ENCODE data around the gene AGBL5. TPM values are rescaled to one million over a fixed set of nuclear protein-coding genes. Genes with fewer than 3 reads are reported as not detected.

The AGBL5 gene
- total RNA-seq, 4 donors from 2014 or later = 4.9 to 6.2 (median 5.7) TPM

GRCh38 chr2:27089111-27089954 is 37.9 kb downstream of the AGBL5 start:
- ATAC-seq (no peak), DNase-seq (no peak)
- intact Hi-C loops (cut with DNase I; ENCODE audit: low total_unique reads) (loop anchor here (5.0 to 10.0 kb wide), 2 partner anchors 57 to 285 kb away; partner anchors contain the start of genes EIF2B4, SNX17 and TMEM214), in situ Hi-C loops (cut with MboI; ENCODE audit: low sequenced_read_pairs in 4 of 4) (loop anchor here (5.0 to 10.0 kb wide), 3 partner anchors 55 to 125 kb away; partner anchors contain the start of genes TMEM214 (in 3 of the 4) and MAPRE3 (in 1 of the 4))
- no peak overlapping the region for H3K27ac ChIP-seq
- no peak for TF ChIP-seq POLR2A (IDR thresholded peaks at IDR 0.05)
- TF ChIP-seq CTCF (IDR thresholded peaks at IDR 0.05 in 4 of 5, conservative IDR thresholded peaks at IDR 0.05 in 1 of 5) = no peak
- H3K27me3 ChIP-seq = no peaks in the 10 kb centered on the region
- peaks cover 13 to 17% of the 10 kb centered on the region in 2 donors for H3K4me1 ChIP-seq
- no peaks in the 10 kb centered on the region for H3K36me3 ChIP-seq
- no peaks in the 10 kb centered on the region for H3K9me3 ChIP-seq
- no peak overlapping the region for H3K4me3 ChIP-seq

GRCh38 chr2:27091746-27092695 is 40.6 kb downstream of the AGBL5 start:
- H3K27ac ChIP-seq = no peak overlapping the region
- TF ChIP-seq POLR2A (IDR thresholded peaks at IDR 0.05) (no peak), CTCF (IDR thresholded peaks at IDR 0.05 in 4 of 5, conservative IDR thresholded peaks at IDR 0.05 in 1 of 5) (no peak)
- peaks cover 12 to 13% of the 10 kb centered on the region in 2 donors for H3K4me1 ChIP-seq
- intact Hi-C loops (cut with DNase I; ENCODE audit: low total_unique reads) (no loop called here), in situ Hi-C loops (cut with MboI; ENCODE audit: low sequenced_read_pairs in 4 of 4) (loop anchor here in 2 of 4 donors (10.0 kb wide), 1 partner anchor 193 kb away; the partner anchor contains the start of gene TRIM54 (in 2 of the 2))
- no peaks in the 10 kb centered on the region for H3K27me3 ChIP-seq
- no peak overlapping the region for H3K4me3 ChIP-seq
- ATAC-seq = no peak
- no peak for DNase-seq
- no peaks in the 10 kb centered on the region for H3K36me3 ChIP-seq
- H3K9me3 ChIP-seq = no peaks in the 10 kb centered on the region

- Histone ChIP-seq H3K4me1 (peaks cover 5 to 8% of the 10 kb centered on the region in 2 donors), H3K4me3 (no peak overlapping the region), H3K9me3 (no peaks in the 10 kb centered on the region), H3K27me3 (no peaks in the 10 kb centered on the region), H3K36me3 (no peaks in the 10 kb centered on the region), H3K27ac (no peak overlapping the region)
- ATAC-seq (no peak), DNase-seq (no peak)
- in situ Hi-C loops (cut with MboI; ENCODE audit: low sequenced_read_pairs in 4 of 4) (loop anchor here in 2 of 4 donors (10.0 kb wide), 1 partner anchor 192 kb away; the partner anchor contains the start of gene TRIM54 (in 2 of the 2)), intact Hi-C loops (cut with DNase I; ENCODE audit: low total_unique reads) (no loop called here)
- TF ChIP-seq CTCF (IDR thresholded peaks at IDR 0.05 in 4 of 5, conservative IDR thresholded peaks at IDR 0.05 in 1 of 5) (no peak), POLR2A (IDR thresholded peaks at IDR 0.05) (no peak)
Measured at GRCh38 chr2:27092696-27093429, 41.4 kb downstream of the AGBL5 start.

Measured in gastrocnemius medialis (tissue), 4 donors.